RWPE1 (cell line): ENCODE data around the gene PRKCH.

ENCODE experiments used
- CTCF ChIA-PET: fragments of 350-600 bp; sonication (Branson Sonifier 250); formaldehyde crosslinking; extraction: SDS; loops from one replicate; lab custom pipeline; 2021; lab: Yijun Ruan, JAX
- POLR2A ChIA-PET: fragments of 400-600 bp; formaldehyde crosslinking; extraction: SDS; loops from one replicate; lab custom pipeline; 2020; ENCODE audit warnings: antibody characterized with exemption; ENCODE audit not compliant: low non-redundant PET; lab: Yijun Ruan, JAX
- DNase-seq: peaks from one replicate; pipeline ENCODE4 v3.0.0; 2012; ENCODE audit warnings: low spot score
- H3K27ac ChIP-seq: fragments of 450-650 bp; 2 replicates; pipeline ENCODE4 v1.5.1; 2017
- TF ChIP-seq, protein P1 (sequence below): fragments of 450-650 bp; conservative IDR thresholded peaks from 2 replicates; pipeline ENCODE4 v1.5.1; 2017; ENCODE audit warnings: low read depth, mild to moderate bottlenecking

PRKCH gene

GRCh38 chr14:61486930-61487495 lies 165.6 kb downstream of the PRKCH start:
- TF ChIP-seq, protein P1, sequence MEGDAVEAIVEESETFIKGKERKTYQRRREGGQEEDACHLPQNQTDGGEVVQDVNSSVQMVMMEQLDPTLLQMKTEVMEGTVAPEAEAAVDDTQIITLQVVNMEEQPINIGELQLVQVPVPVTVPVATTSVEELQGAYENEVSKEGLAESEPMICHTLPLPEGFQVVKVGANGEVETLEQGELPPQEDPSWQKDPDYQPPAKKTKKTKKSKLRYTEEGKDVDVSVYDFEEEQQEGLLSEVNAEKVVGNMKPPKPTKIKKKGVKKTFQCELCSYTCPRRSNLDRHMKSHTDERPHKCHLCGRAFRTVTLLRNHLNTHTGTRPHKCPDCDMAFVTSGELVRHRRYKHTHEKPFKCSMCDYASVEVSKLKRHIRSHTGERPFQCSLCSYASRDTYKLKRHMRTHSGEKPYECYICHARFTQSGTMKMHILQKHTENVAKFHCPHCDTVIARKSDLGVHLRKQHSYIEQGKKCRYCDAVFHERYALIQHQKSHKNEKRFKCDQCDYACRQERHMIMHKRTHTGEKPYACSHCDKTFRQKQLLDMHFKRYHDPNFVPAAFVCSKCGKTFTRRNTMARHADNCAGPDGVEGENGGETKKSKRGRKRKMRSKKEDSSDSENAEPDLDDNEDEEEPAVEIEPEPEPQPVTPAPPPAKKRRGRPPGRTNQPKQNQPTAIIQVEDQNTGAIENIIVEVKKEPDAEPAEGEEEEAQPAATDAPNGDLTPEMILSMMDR = no peak
- no peak overlapping the region for H3K27ac ChIP-seq
- no peak for DNase-seq
- CTCF ChIA-PET = no interaction called here
- POLR2A ChIA-PET = no interaction called here

DNA sequence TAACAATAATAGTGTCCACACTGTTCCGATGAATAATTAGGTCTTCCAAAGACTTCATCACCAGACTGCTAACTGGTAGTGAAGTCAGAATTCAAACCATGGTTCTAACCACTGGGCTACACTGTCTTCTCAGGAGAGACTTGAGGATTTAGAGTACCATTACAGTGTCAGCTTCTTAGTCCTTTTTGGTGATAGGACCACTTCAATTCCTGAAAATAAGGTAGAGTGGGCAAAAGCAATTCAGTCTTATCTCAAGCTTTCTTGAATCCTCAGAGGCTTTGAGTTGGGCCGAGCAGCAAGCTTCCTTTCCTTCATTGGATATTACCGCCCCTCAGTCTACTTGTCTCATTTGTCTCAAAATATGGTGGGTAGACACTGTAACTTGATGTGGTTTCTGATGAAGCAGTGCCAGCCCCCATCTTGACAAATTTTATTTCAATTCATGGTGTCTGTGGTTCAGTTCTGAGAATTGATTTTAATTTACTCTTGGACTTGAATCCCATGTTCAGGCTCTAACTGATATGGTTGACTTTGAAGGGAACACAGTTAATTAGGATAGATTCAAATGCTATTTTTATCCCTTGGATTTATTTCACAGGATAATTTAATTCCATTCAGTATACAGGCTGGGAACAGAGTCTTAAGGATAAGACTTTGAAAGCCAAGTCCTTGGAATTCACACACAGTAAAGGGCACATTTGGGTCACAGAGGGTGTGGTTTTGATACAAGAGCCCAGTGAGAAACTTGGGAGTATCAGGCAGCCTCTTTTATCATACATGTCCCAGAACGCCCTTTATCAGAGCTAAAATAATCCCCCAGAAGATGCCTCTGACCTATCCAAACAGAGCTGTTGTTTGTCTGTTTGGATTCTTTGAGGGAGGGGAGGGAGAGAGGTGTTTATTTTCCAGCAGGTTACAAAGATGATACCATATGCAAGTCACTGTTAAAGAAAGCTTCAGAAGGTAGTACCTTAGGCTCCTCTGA lies 167.3 kb downstream of the PRKCH start:
- CTCF ChIA-PET = no interaction called here
- no peak for DNase-seq
- POLR2A ChIA-PET = no interaction called here
- no peak overlapping the region for H3K27ac ChIP-seq
- TF ChIP-seq, protein P1 = no peak

DNA sequence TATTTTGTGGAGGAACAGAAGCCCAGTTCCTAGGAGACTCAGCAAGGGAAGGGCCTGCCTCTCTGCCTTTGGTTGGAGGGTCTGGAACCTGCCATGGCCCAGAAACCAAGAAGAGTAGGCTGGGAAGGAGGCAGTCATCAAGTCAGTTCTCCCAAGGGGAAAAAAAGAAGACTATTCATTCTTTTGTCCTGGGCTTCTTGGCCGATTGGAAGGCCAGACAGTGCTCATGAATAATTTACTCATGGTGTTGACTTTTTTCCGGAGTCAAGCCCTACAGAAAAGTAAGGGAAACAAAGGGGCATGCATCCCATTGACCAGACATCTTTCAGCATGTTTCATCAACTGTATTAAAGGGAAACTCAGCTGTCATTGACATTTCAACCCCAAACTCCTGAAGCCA lies 168.1 kb downstream of the PRKCH start:
- DNase-seq = no peak
- ChIA-PET POLR2A (no interaction called here), CTCF (no interaction called here)
- no peak overlapping the region for H3K27ac ChIP-seq
- TF ChIP-seq, protein P1 = no peak

GRCh38 chr14:61489932-61490331 lies 168.6 kb downstream of the PRKCH start:
- ChIA-PET POLR2A (no interaction called here), CTCF (no interaction called here)
- TF ChIP-seq, protein P1 = no peak
- H3K27ac ChIP-seq = no peak overlapping the region
- no peak for DNase-seq

DNA sequence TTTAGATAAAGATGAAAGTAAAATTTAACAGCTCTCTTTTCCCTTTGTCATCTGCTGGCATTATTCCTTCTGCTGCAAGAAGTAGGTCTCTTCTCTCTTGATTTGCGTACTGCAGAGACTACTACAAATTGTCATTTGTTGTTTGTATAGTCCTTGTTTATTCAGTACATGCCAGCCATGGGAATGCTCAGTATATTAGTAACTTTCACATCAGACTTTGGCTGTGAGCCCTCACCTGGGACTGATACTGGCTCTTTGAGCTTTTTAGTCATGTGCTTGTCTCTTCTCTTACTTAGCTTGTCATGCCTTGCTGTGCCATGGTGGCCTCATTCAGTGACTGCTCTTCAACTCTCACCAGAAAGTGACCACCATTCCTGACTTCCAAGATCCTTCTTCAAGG lies 169.8 kb downstream of the PRKCH start:
- ChIA-PET CTCF (interaction anchor here (0.8 kb wide), 1 partner anchor 177 kb away, joined by 3 read pairs; no protein-coding TSS in a partner anchor), POLR2A (no interaction called here)
- no peak overlapping the region for H3K27ac ChIP-seq
- no peak for DNase-seq
- TF ChIP-seq, protein P1 = no peak

GRCh38 chr14:61491876-61492434 lies 170.6 kb downstream of the PRKCH start:
- ChIA-PET CTCF (interaction anchor here (0.6 to 0.8 kb wide), 3 partner anchors 97 to 1845 kb away, joined by 3 read pairs; no protein-coding TSS in a partner anchor), POLR2A (interaction anchor here (1.0 kb wide), 1 partner anchor 11 kb away, joined by 3 read pairs; no protein-coding TSS in a partner anchor)
- DNase-seq = no peak
- TF ChIP-seq, protein P1 = no peak
- H3K27ac ChIP-seq = no peak overlapping the region
